Fibroblast of lung (primary cell): Measurements from ENCODE around the gene DLGAP1.

Experiments used
- CTCF ChIP-seq, 2 donors: IDR thresholded peaks in 1 of 2; conservative IDR thresholded peaks in 1 of 2; 1 replicate in 1 of 2; 2 replicates in 1 of 2; pipeline ENCODE4 v1.5.1; 2011 to 2012; ENCODE audit warnings: low read length in 2 of 2, control low read depth in 1 of 2, inconsistent platforms in 1 of 2, low read depth in 1 of 2, mild to moderate bottlenecking in 1 of 2
- EZH2 ChIP-seq: IDR thresholded peaks from 2 replicates; pipeline ENCODE4 v1.5.1; 2012; ENCODE audit warnings: low read length, control low read depth, mild to moderate bottlenecking; ENCODE audit errors: missing control alignments

GRCh38 chr18:3538954-3539617, 916.0 kb downstream of the DLGAP1 start:
- no peak for TF ChIP-seq CTCF (conservative IDR thresholded peaks at IDR 0.05 in 1 of 2, IDR thresholded peaks at IDR 0.05 in 1 of 2; ENCODE audit: low read depth in 1 of 2, low read length in 2 of 2)
- TF ChIP-seq EZH2, result no peak
